Keratinocyte (primary cell): ENCODE data around the gene ZFYVE1.

Experiments
- EZH2 ChIP-seq: IDR thresholded peaks from one replicate; pipeline ENCODE4 v1.6.1; 2012; ENCODE audit warnings: inconsistent platforms, mild to moderate bottlenecking, low read length, moderate library complexity
- TF ChIP-seq, protein P1 (sequence below), 3 experiments: IDR thresholded peaks in 1 of 3; conservative IDR thresholded peaks in 1 of 3; optimal IDR thresholded peaks in 1 of 3; 2 replicates in 2 of 3; 3 replicates in 1 of 3; pipeline versions ENCODE3 to v1.5.1; 2011; ENCODE audit warnings: low read length in 3 of 3, mild to moderate bottlenecking in 3 of 3, moderate library complexity in 2 of 3, control low read depth in 1 of 3, inconsistent platforms in 1 of 3; ENCODE audit not compliant: insufficient read depth in 2 of 3; ENCODE audit errors: extremely low read depth in 1 of 3

DNA sequence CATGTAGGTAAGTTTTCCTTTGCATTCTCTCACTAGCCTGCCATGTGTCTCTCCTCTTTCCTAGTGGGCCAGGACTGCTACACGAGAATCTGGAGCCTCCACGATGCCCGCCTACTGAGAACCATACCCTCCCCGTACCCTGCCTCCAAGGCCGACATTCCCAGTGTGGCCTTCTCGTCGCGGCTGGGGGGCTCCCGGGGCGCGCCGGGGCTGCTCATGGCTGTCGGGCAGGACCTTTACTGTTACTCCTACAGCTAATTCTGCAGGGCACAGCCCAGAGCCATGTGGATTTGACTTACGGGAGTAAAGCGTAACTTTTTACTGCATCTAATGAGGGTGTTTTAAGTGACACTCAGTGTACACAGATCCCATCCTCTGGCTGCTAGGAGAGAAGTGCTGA is 68.4 kb downstream of the ZFYVE1 start:
- no peak for TF ChIP-seq EZH2
- TF ChIP-seq, protein P1, sequence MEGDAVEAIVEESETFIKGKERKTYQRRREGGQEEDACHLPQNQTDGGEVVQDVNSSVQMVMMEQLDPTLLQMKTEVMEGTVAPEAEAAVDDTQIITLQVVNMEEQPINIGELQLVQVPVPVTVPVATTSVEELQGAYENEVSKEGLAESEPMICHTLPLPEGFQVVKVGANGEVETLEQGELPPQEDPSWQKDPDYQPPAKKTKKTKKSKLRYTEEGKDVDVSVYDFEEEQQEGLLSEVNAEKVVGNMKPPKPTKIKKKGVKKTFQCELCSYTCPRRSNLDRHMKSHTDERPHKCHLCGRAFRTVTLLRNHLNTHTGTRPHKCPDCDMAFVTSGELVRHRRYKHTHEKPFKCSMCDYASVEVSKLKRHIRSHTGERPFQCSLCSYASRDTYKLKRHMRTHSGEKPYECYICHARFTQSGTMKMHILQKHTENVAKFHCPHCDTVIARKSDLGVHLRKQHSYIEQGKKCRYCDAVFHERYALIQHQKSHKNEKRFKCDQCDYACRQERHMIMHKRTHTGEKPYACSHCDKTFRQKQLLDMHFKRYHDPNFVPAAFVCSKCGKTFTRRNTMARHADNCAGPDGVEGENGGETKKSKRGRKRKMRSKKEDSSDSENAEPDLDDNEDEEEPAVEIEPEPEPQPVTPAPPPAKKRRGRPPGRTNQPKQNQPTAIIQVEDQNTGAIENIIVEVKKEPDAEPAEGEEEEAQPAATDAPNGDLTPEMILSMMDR (optimal IDR thresholded peaks at IDR 0.05 in 1 of 3, IDR thresholded peaks at IDR 0.05 in 1 of 3, conservative IDR thresholded peaks at IDR 0.05 in 1 of 3; ENCODE audit: extremely low read depth in 1 of 3, insufficient read depth in 2 of 3, low read length in 3 of 3): no peak
